A549 (cell line): ENCODE results near the gene LRP4. TPM values are rescaled to one million over a fixed set of nuclear protein-coding genes. Genes with fewer than 3 reads are reported as not detected.
A peak's percentile ranks its signal among the peaks of the same experiment; 100 is the strongest.

Source experiments
- ATAC-seq, 2 experiments: fragments of 200-7000 bp in 1 of 2; fragments of >200 bp in 1 of 2; cut with Nextera tagmentation in 1 of 2; cut with Tn5 transposase in 1 of 2; 3 replicates each; pipeline versions ENCODE4 v1.8.0 to v1.9.1; 2018 to 2020; ENCODE audit warnings: mild to moderate bottlenecking in 1 of 2, moderate library complexity in 1 of 2
- CTCF ChIA-PET: fragments of 300-600 bp; sonication (Branson Sonifier 250); formaldehyde crosslinking; extraction: SDS; loops from one replicate; lab custom pipeline; 2021; ENCODE audit warnings: antibody characterized with exemption, inconsistent platforms; lab: Yijun Ruan, JAX
- POLR2A ChIA-PET: fragments of 350-600 bp; formaldehyde crosslinking; extraction: SDS; loops from one replicate; lab custom pipeline; 2021; ENCODE audit warnings: antibody characterized with exemption, inconsistent platforms; lab: Yijun Ruan, JAX
- DNase-seq, 2 experiments: peaks; one replicate each; pipeline versions ENCODE4 v3.0.0 to v3.0.0-alpha.2; 2011 to 2016; ENCODE audit warnings: low read depth in 1 of 2, low spot score in 1 of 2
- FAIRE-seq: peaks from 2 replicates; lab custom pipeline; 2011; peaks lifted over from hg19 to GRCh38; lab: Jason Lieb, UNC
- H3K27ac ChIP-seq, 2 experiments: fragments of >200 bp; sonication (Bioruptor Twin); formaldehyde crosslinking; 3 replicates each; pipeline ENCODE4 v1.5.1; 2016 to 2017
- H3K4me1 ChIP-seq: fragments of >200 bp; sonication (Bioruptor Twin); formaldehyde crosslinking; 3 replicates; pipeline ENCODE4 v1.6.1; 2016
- H3K4me2 ChIP-seq: fragments of >200 bp; sonication (Bioruptor Twin); formaldehyde crosslinking; 3 replicates; pipeline ENCODE4 v1.6.1; 2016
- H3K4me3 ChIP-seq: fragments of >200 bp; sonication (Bioruptor Twin); formaldehyde crosslinking; 3 replicates; pipeline ENCODE4 v1.5.1; 2016
- H3K9me3 ChIP-seq: fragments of >200 bp; sonication (Bioruptor Twin); formaldehyde crosslinking; 3 replicates; pipeline ENCODE4 v1.6.1; 2016
- CBX8 ChIP-seq: fragments of 200-600 bp; sonication (generic); IDR thresholded peaks from 2 replicates; pipeline ENCODE4 v1.6.1; 2016
- CEBPB ChIP-seq, 2 experiments: fragments of >200 bp in 1 of 2; sonication (Bioruptor Twin) in 1 of 2; formaldehyde crosslinking in 1 of 2; IDR thresholded peaks; 2 replicates each; pipeline ENCODE4 v1.6.1; 2012 to 2016
- CHD4 ChIP-seq: fragments of 200-600 bp; sonication (generic); IDR thresholded peaks from 2 replicates; pipeline ENCODE4 v1.6.1; 2016; ENCODE audit warnings: antibody characterized with exemption, mild to moderate bottlenecking, borderline replicate concordance
- CTCF ChIP-seq: fragments of >200 bp; sonication (Bioruptor Twin); formaldehyde crosslinking; IDR thresholded peaks from 3 replicates; pipeline ENCODE4 v1.5.1; 2016
- EHMT2 ChIP-seq: fragments of 200-600 bp; sonication (generic); IDR thresholded peaks from 2 replicates; pipeline ENCODE4 v1.6.1; 2016; ENCODE audit warnings: antibody characterized with exemption, low read depth, mild to moderate bottlenecking, moderate library complexity
- ESRRA ChIP-seq: fragments of 150-350 bp; IDR thresholded peaks from 2 replicates; pipeline ENCODE4 v1.6.1; 2014; ENCODE audit warnings: mild to moderate bottlenecking, low read length, borderline replicate concordance
- HDAC2 ChIP-seq: fragments of 200-600 bp; sonication (generic); IDR thresholded peaks from 2 replicates; pipeline ENCODE4 v1.6.1; 2016
- HEYL ChIP-seq: fragments of 250-450 bp; sonication (Bioruptor Pico); IDR thresholded peaks from 2 replicates; pipeline ENCODE4 v1.8.0; 2021; ENCODE audit warnings: mild to moderate bottlenecking, moderate library complexity
- HOXB13 ChIP-seq: fragments of 250-450 bp; sonication (Bioruptor Pico); IDR thresholded peaks from 2 replicates; pipeline ENCODE4 v1.5.0; 2020; ENCODE audit warnings: low read depth, mild to moderate bottlenecking, moderate library complexity
- HOXB5 ChIP-seq: fragments of 250-450 bp; sonication (Bioruptor Pico); IDR thresholded peaks from 2 replicates; pipeline ENCODE4 v1.5.0; 2020; ENCODE audit warnings: mild to moderate bottlenecking, moderate library complexity
- MAFK ChIP-seq: fragments of 450-650 bp; IDR thresholded peaks from 2 replicates; pipeline ENCODE4 v1.6.1; 2014; ENCODE audit not compliant: partially characterized antibody
- NFE2L2 ChIP-seq: fragments of 150-350 bp; conservative IDR thresholded peaks from 2 replicates; pipeline ENCODE4 v1.6.1; 2014; ENCODE audit warnings: low read length
- NPAS2 ChIP-seq: fragments of 250-450 bp; sonication (Bioruptor Pico); IDR thresholded peaks from 2 replicates; pipeline ENCODE4 v1.8.0; 2022; ENCODE audit warnings: mild to moderate bottlenecking, moderate library complexity, borderline replicate concordance
- NR3C1 ChIP-seq: fragments of >200 bp; sonication (Bioruptor Twin); formaldehyde crosslinking; IDR thresholded peaks from 3 replicates; pipeline ENCODE4 v1.6.1; 2017
- POLR2A ChIP-seq: IDR thresholded peaks from 2 replicates; pipeline ENCODE4 v1.6.1; 2012; ENCODE audit warnings: mild to moderate bottlenecking, low read length
- RAD21 ChIP-seq, 2 experiments: fragments of >200 bp in 1 of 2; sonication (Bioruptor Twin) in 1 of 2; formaldehyde crosslinking in 1 of 2; IDR thresholded peaks in 1 of 2; conservative IDR thresholded peaks in 1 of 2; 2 replicates in 1 of 2; 3 replicates in 1 of 2; pipeline ENCODE4 v1.6.1; 2012 to 2018; ENCODE audit warnings: inconsistent platforms in 1 of 2
- RCOR1 ChIP-seq: fragments of 150-350 bp; IDR thresholded peaks from 2 replicates; pipeline ENCODE4 v1.6.1; 2014; ENCODE audit warnings: antibody characterized with exemption, low read length, low read depth
- RFX5 ChIP-seq: fragments of 450-650 bp; IDR thresholded peaks from 2 replicates; pipeline ENCODE4 v1.7.1; 2014; ENCODE audit warnings: antibody characterized with exemption, mild to moderate bottlenecking, moderate library complexity
- SMC3 ChIP-seq: fragments of >200 bp; sonication (Bioruptor Twin); formaldehyde crosslinking; IDR thresholded peaks from 3 replicates; pipeline ENCODE4 v1.6.1; 2018; ENCODE audit warnings: inconsistent platforms
- SREBF2 ChIP-seq: fragments of 450-650 bp; IDR thresholded peaks from 2 replicates; pipeline ENCODE4 v1.6.1; 2014; ENCODE audit warnings: mild to moderate bottlenecking, moderate library complexity
- TP53 ChIP-seq: fragments of 250-450 bp; sonication (Bioruptor Pico); IDR thresholded peaks from 2 replicates; pipeline ENCODE4 v1.5.0; 2021; ENCODE audit warnings: mild to moderate bottlenecking, moderate library complexity
- USF2 ChIP-seq: fragments of 450-650 bp; IDR thresholded peaks from 2 replicates; pipeline ENCODE4 v1.6.1; 2014; ENCODE audit warnings: antibody characterized with exemption
- ZFP36 ChIP-seq: fragments of 450-650 bp; IDR thresholded peaks from 2 replicates; pipeline ENCODE4 v1.6.1; 2014; ENCODE audit warnings: borderline replicate concordance; ENCODE audit not compliant: partially characterized antibody
- ZNF302 ChIP-seq: fragments of 250-450 bp; sonication (Bioruptor Pico); IDR thresholded peaks from 2 replicates; pipeline ENCODE4 v1.9.0; 2021; ENCODE audit warnings: inconsistent platforms, mild to moderate bottlenecking, moderate library complexity
- WGBS: methylation state at CpG from one replicate; pipeline ENCODE4 v1.1.6; 2017; ENCODE audit errors: missing lambda C conversion rate; 5-methylcytosine and 5-hydroxymethylcytosine counted together
- polyA plus RNA-seq, 4 experiments: library from polyadenylated mRNA; depleted of rRNA in 3 of 4; stranded (reverse); fragments of >200 nt; fragmentation: RNase III in 1 of 4; extraction: RNeasy Plus Mini Kit Qiagen cat#74134 plus additional on column Dnase treatment in 1 of 4; gene quantifications; 2 replicates in 3 of 4; 3 replicates in 1 of 4; pipeline ENCODE4 v1.2.3, GENCODE V29; 2011 to 2017
- TF ChIP-seq, protein P1 (sequence below): IDR thresholded peaks from 2 replicates; pipeline ENCODE4 v1.6.1; 2012; ENCODE audit warnings: low read depth, borderline replicate concordance

The LRP4 gene
- polyA plus RNA-seq, 2 of the 4 experiments (the other 2 are of a cell fraction), result 4.0 to 6.4 TPM

- TF ChIP-seq ZFP36 (no peak), NFE2L2 (no peak), POLR2A (no peak), SREBF2 (no peak), SMC3 (peak; percentile 92)
- TF ChIP-seq, protein P1, sequence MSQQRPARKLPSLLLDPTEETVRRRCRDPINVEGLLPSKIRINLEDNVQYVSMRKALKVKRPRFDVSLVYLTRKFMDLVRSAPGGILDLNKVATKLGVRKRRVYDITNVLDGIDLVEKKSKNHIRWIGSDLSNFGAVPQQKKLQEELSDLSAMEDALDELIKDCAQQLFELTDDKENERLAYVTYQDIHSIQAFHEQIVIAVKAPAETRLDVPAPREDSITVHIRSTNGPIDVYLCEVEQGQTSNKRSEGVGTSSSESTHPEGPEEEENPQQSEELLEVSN, result no peak
These were observed 28.5 kb downstream of the LRP4 start (continued) for GRCh38 chr11:46889689-46890475.

GRCh38 chr11:46889251-46889650, 29.1 kb downstream of the LRP4 start:
- TF ChIP-seq CHD4, result no peak
- no peak for TF ChIP-seq HDAC2
- TF ChIP-seq RCOR1, result no peak
- no peak for TF ChIP-seq ZNF302 (CRISPR knock-in tag)
- ATAC-seq (peak; percentile 20 to 29; a peak in 2 of 6 replicates), DNase-seq (no peak), FAIRE-seq (no peak)
- Histone ChIP-seq H3K4me1 (no peaks in the 10 kb centered on the region), H3K9me3 (no peaks in the 10 kb centered on the region), H3K4me2 (no peak overlapping the region), H3K4me3 (no peak overlapping the region), H3K27ac (no peak overlapping the region)
- POLR2A ChIA-PET, result no interaction called here
- WGBS, result 63% methylated on average over 7 of the region's 7 CpGs
- CTCF ChIA-PET, result interaction anchor here (1.0 to 6.4 kb wide), 9 partner anchors 12 to 277 kb away, joined by 3 to 63 read pairs (median 4); no protein-coding TSS in a partner anchor

- no peak overlapping the region for H3K4me2 ChIP-seq
- DNase-seq (no peak), ATAC-seq (no peak), FAIRE-seq (no peak)
- no peaks in the 10 kb centered on the region for H3K9me3 ChIP-seq
- H3K4me1 ChIP-seq, result no peaks in the 10 kb centered on the region
- no peak overlapping the region for H3K27ac ChIP-seq
- 73% methylated on average over 5 of the region's 5 CpGs for WGBS
- H3K4me3 ChIP-seq, result no peak overlapping the region
- ChIA-PET POLR2A (interaction anchor here (0.6 kb wide), 1 partner anchor 48 kb away, joined by 14 read pairs; the partner anchor contains the start of gene CSTPP1), CTCF (interaction anchor here (0.6 to 6.4 kb wide), 11 partner anchors 12 to 277 kb away, joined by 3 to 63 read pairs (median 4); no protein-coding TSS in a partner anchor)
- TF ChIP-seq TP53 (CRISPR knock-in tag) (no peak), ESRRA (no peak), RCOR1 (no peak), SREBF2 (no peak), EHMT2 (no peak), NR3C1 (no peak), USF2 (no peak), CBX8 (no peak), NPAS2 (CRISPR knock-in tag) (no peak), CEBPB (IDR thresholded peaks at IDR 0.05) (no peak)
These were observed 29.7 kb downstream of the LRP4 start for GRCh38 chr11:46888636-46889035.

DNA sequence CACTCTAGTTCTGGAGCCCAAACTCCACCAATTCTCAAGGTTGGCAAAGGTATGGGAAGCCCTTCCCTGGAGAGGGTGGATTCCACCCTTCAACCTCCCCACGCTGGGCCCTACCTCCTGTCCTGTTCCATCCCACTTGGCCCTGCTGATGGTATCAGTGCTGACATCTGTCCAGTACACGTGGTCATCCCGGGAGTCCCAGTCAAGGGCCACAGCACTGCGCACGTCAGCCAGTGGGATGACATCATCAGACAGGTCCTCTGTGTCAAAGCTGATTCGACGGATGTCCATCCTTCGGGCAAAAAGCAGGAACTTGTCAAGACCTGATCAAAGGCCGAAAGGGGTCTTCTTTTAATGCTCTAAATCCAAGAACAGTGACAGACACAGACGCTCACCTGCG, 32.1 kb downstream of the LRP4 start:
- TF ChIP-seq RFX5 (no peak), HOXB13 (CRISPR knock-in tag) (no peak), HEYL (CRISPR knock-in tag) (no peak), MAFK (no peak), CTCF (no peak), HOXB5 (CRISPR knock-in tag) (no peak), RAD21 (conservative IDR thresholded peaks at IDR 0.05 in 1 of 2, IDR thresholded peaks at IDR 0.05 in 1 of 2) (no peak), CHD4 (no peak)
- TF ChIP-seq, protein P1, result no peak
- CTCF ChIA-PET, result interaction anchor here (1.2 to 6.4 kb wide), 5 partner anchors 10 to 267 kb away, joined by 3 to 63 read pairs (median 4); no protein-coding TSS in a partner anchor
- H3K27ac ChIP-seq, result no peak overlapping the region
- no peak for ATAC-seq
- H3K4me2 ChIP-seq, result no peak overlapping the region
- H3K4me1 ChIP-seq, result no peaks in the 10 kb centered on the region
- DNase-seq, result no peak
- no peaks in the 10 kb centered on the region for H3K9me3 ChIP-seq
- no peak overlapping the region for H3K4me3 ChIP-seq
- 92% methylated on average over 11 of the region's 11 CpGs for WGBS
- FAIRE-seq, result no peak
- POLR2A ChIA-PET, result no interaction called here
